HCT116 (cell line): ENCODE results near the gene NELL1. TPM values are rescaled to one million over a fixed set of nuclear protein-coding genes. Genes with fewer than 3 reads are reported as not detected.

ENCODE experiments used
- ATAC-seq: fragments of 200-7000 bp; cut with Tn5 transposase; 2 replicates; pipeline ENCODE4 v1.9.1; 2020; ENCODE audit warnings: mild to moderate bottlenecking, moderate library complexity
- BruUV-seq: library from RNA; stranded (reverse); fragments of 400-500 nt; replicated peaks from 2 replicates; lab custom pipeline; 2021; lab: Mats Ljungman, UMichigan
- CTCF ChIA-PET: fragments of 300-600 bp; sonication (Branson Sonifier 250); formaldehyde crosslinking; loops from one replicate; lab custom pipeline; 2021; ENCODE audit warnings: antibody characterized with exemption; lab: Charles Lee
- POLR2A ChIA-PET: fragments of 300-600, 350-600 bp; sonication (Branson Sonifier 250); formaldehyde crosslinking; loops from one replicate; lab custom pipeline; 2021; ENCODE audit warnings: antibody characterized with exemption; lab: Charles Lee
- RAD21 ChIA-PET, 2 experiments: fragments of 300-600 bp; sonication (Branson Sonifier 250); formaldehyde crosslinking; loops; one replicate each; lab custom pipeline; 2023; ENCODE audit warnings: low total read pairs in 2 of 2; ENCODE audit not compliant: uncharacterized antibody in 2 of 2, unreplicated experiment in 2 of 2, low non-redundant PET in 1 of 2; lab: Charles Lee
- DNase-seq: peaks from one replicate; pipeline ENCODE4 v3.0.0-alpha.2; 2010; ENCODE audit warnings: low read depth, low spot score
- H2AFZ ChIP-seq: fragments of 200-600 bp; shearing (Covaris generic), sonication (generic); 2 replicates; pipeline ENCODE4 v1.6.1; 2017; ENCODE audit warnings: low read depth, mixed run types, mixed read lengths, antibody characterized with exemption, low read length; ENCODE audit not compliant: poor library complexity, severe bottlenecking
- H3K27ac ChIP-seq: 2 replicates; pipeline ENCODE4 v1.5.1; 2012; ENCODE audit warnings: low read depth, low read length
- H3K27me3 ChIP-seq: fragments of 200-600 bp; sonication (generic); 2 replicates; pipeline ENCODE4 v1.6.1; 2016; ENCODE audit warnings: mixed run types, low read length, mixed read lengths; ENCODE audit not compliant: insufficient read depth
- H3K36me3 ChIP-seq, 2 experiments: fragments of 200-500 bp in 1 of 2; fragments of 200-600 bp in 1 of 2; sonication (Bioruptor generic) in 1 of 2; sonication (generic) in 1 of 2; 2 replicates each; pipeline versions ENCODE4 v1.5.1 to v1.6.1; 2014 to 2016; ENCODE audit warnings: low read length in 2 of 2, inconsistent platforms in 1 of 2, mixed read lengths in 1 of 2, mixed run types in 1 of 2; ENCODE audit not compliant: insufficient read depth in 2 of 2, control insufficient read depth in 1 of 2
- H3K4me1 ChIP-seq, 2 experiments: fragments of 200-600 bp in 1 of 2; sonication (generic) in 1 of 2; 2 replicates each; pipeline versions ENCODE4 v1.5.1 to v1.6.1; 2012 to 2017; ENCODE audit warnings: low read length in 2 of 2, inconsistent platforms in 1 of 2, mild to moderate bottlenecking in 1 of 2, mixed read lengths in 1 of 2, mixed run types in 1 of 2, moderate library complexity in 1 of 2; ENCODE audit not compliant: insufficient read depth in 2 of 2, control insufficient read depth in 1 of 2
- H3K4me2 ChIP-seq: fragments of 200-600 bp; sonication (generic); 2 replicates; pipeline ENCODE4 v1.6.1; 2017; ENCODE audit warnings: mixed run types, low read length, mixed read lengths
- H3K4me3 ChIP-seq, 2 experiments: fragments of 200-600 bp in 1 of 2; sonication (generic) in 1 of 2; replicated peaks in 1 of 2; 2 replicates each; pipeline ENCODE4 v1.5.1; 2011 to 2016; ENCODE audit warnings: low read length in 2 of 2, control low read depth in 1 of 2, low read depth in 1 of 2, mild to moderate bottlenecking in 1 of 2, mixed read lengths in 1 of 2, mixed run types in 1 of 2
- H3K79me2 ChIP-seq: fragments of 200-600 bp; sonication (generic); 2 replicates; pipeline ENCODE4 v1.6.1; 2017; ENCODE audit warnings: mild to moderate bottlenecking, mixed run types, low read length, moderate library complexity, mixed read lengths; ENCODE audit not compliant: insufficient read depth
- H3K9ac ChIP-seq: fragments of 200-600 bp; sonication (generic); 2 replicates; pipeline ENCODE4 v1.6.1; 2016; ENCODE audit warnings: low read length, mixed read lengths
- H3K9me2 ChIP-seq: fragments of 200-600 bp; sonication (generic), shearing (Covaris generic); 2 replicates; pipeline ENCODE4 v1.6.1; 2017; ENCODE audit warnings: mixed run types, mild to moderate bottlenecking, moderate library complexity; ENCODE audit not compliant: insufficient read depth
- H3K9me3 ChIP-seq, 2 experiments: fragments of 200-500 bp in 1 of 2; fragments of 200-600 bp in 1 of 2; sonication (Bioruptor generic) in 1 of 2; sonication (generic) in 1 of 2; 2 replicates each; pipeline ENCODE4 v1.6.1; 2014 to 2017; ENCODE audit warnings: low read length in 2 of 2, mixed read lengths in 2 of 2, inconsistent platforms in 1 of 2, low read depth in 1 of 2, mild to moderate bottlenecking in 1 of 2, mixed run types in 1 of 2, moderate library complexity in 1 of 2; ENCODE audit not compliant: control insufficient read depth in 1 of 2, insufficient read depth in 1 of 2
- H4K20me1 ChIP-seq: fragments of 200-600 bp; sonication (generic), shearing (Covaris generic); 2 replicates; pipeline ENCODE4 v1.6.1; 2017; ENCODE audit warnings: mixed run types, mild to moderate bottlenecking, moderate library complexity; ENCODE audit not compliant: insufficient read depth
- CBX3 ChIP-seq: IDR thresholded peaks from 2 replicates; pipeline ENCODE4 v1.6.1; 2012; ENCODE audit warnings: low read depth
- CEBPB ChIP-seq: IDR thresholded peaks from 2 replicates; pipeline ENCODE4 v1.6.1; 2012; ENCODE audit warnings: low read depth
- EGR1 ChIP-seq: IDR thresholded peaks from 2 replicates; pipeline ENCODE4 v1.6.1; 2012; ENCODE audit warnings: low read depth
- ELF1 ChIP-seq: IDR thresholded peaks from 2 replicates; pipeline ENCODE4 v1.6.1; 2012; ENCODE audit warnings: low read depth, borderline replicate concordance
- EZH2 ChIP-seq: fragments of 200-600 bp; sonication (generic); IDR thresholded peaks from 2 replicates; pipeline ENCODE4 v1.6.1; 2017; ENCODE audit warnings: antibody characterized with exemption, mixed run types
- EZH2phosphoT487 ChIP-seq: fragments of 200-600 bp; IDR thresholded peaks from 2 replicates; pipeline ENCODE4 v1.6.1; 2018; ENCODE audit warnings: antibody characterized with exemption, borderline replicate concordance
- JUND ChIP-seq: IDR thresholded peaks from 2 replicates; pipeline ENCODE4 v1.6.1; 2012
- MAX ChIP-seq: IDR thresholded peaks from 2 replicates; pipeline ENCODE4 v1.6.1; 2012
- POLR2AphosphoS5 ChIP-seq: IDR thresholded peaks from 2 replicates; pipeline ENCODE4 v1.6.1; 2011; ENCODE audit warnings: mild to moderate bottlenecking, low read depth, low read length, moderate library complexity
- RAD21 ChIP-seq: IDR thresholded peaks from 2 replicates; pipeline ENCODE4 v1.6.1; 2012; ENCODE audit warnings: low read depth, mild to moderate bottlenecking
- REST ChIP-seq: IDR thresholded peaks from 2 replicates; pipeline ENCODE4 v1.6.1; 2012; ENCODE audit warnings: low read depth
- SP1 ChIP-seq: IDR thresholded peaks from 2 replicates; pipeline ENCODE4 v1.6.1; 2012; ENCODE audit warnings: low read depth
- SRF ChIP-seq: IDR thresholded peaks from 2 replicates; pipeline ENCODE4 v1.6.1; 2012; ENCODE audit warnings: low read depth
- TCF7L2 ChIP-seq: IDR thresholded peaks from 2 replicates; pipeline ENCODE4 v1.7.0; 2011; ENCODE audit warnings: borderline replicate concordance, inconsistent platforms; ENCODE audit not compliant: insufficient read depth, insufficient read length; ENCODE audit errors: extremely low read depth
- ZFX ChIP-seq: fragments of 450-650 bp; IDR thresholded peaks from 2 replicates; pipeline ENCODE4 v1.6.1; 2017
- ZNF274 ChIP-seq: fragments of 200-500 bp; sonication (Bioruptor generic); IDR thresholded peaks from 2 replicates; pipeline ENCODE4 v1.6.1; 2014; ENCODE audit warnings: mild to moderate bottlenecking, low read depth, low read length, inconsistent platforms
- intact Hi-C: fragments of 100-400 bp; cut with micrococcal nuclease; formaldehyde crosslinking; loops from 2 replicates; pipeline ENCODE4 v1.10.0; 2022
- total RNA-seq: library from RNA; stranded (reverse); gene quantifications from one replicate; pipeline ENCODE4 v1.2.1, GENCODE V29; 2021; ENCODE audit not compliant: unreplicated experiment
- TF ChIP-seq, protein P1 (sequence below): IDR thresholded peaks from 2 replicates; pipeline ENCODE4 v1.6.1; 2012
- TF ChIP-seq, protein P2 (sequence below): IDR thresholded peaks from 2 replicates; pipeline ENCODE4 v1.6.1; 2011; ENCODE audit warnings: mild to moderate bottlenecking, low read length, moderate library complexity; ENCODE audit not compliant: insufficient replicate concordance; ENCODE audit errors: extremely low read depth
- TF ChIP-seq, protein P3 (sequence below), 3 experiments: fragments of 200-600 bp in 1 of 3; sonication (generic) in 1 of 3; IDR thresholded peaks in 2 of 3; conservative IDR thresholded peaks in 1 of 3; 2 replicates each; pipeline ENCODE4 v1.5.1; 2012 to 2017; ENCODE audit warnings: low read depth in 2 of 3, low read length in 2 of 3, antibody characterized with exemption in 1 of 3, borderline replicate concordance in 1 of 3, control low read depth in 1 of 3, mild to moderate bottlenecking in 1 of 3, mixed read lengths in 1 of 3, mixed run types in 1 of 3, moderate library complexity in 1 of 3; ENCODE audit not compliant: insufficient read depth in 1 of 3

NELL1 gene
- total RNA-seq, 1 experiment from 2014 or later, result not detected

- Histone ChIP-seq H4K20me1 (no peaks in the 10 kb centered on the region), H3K9ac (no peak overlapping the region), H3K4me1 (no peaks in the 10 kb centered on the region), H3K9me3 (peaks cover 0 to 7% of the 10 kb centered on the region in 2 experiments; a peak in 2 of 4 replicates)
- BruUV-seq, result no TSS peak
- RAD21 ChIA-PET, result no interaction called here
- no peak for ATAC-seq
- TF ChIP-seq JUND, result no peak
- TF ChIP-seq EGR1, result no peak
- TF ChIP-seq MAX, result no peak
- no peak for TF ChIP-seq SRF
- TF ChIP-seq CEBPB, result no peak
- TF ChIP-seq SP1, result no peak
- TF ChIP-seq, protein P1, sequence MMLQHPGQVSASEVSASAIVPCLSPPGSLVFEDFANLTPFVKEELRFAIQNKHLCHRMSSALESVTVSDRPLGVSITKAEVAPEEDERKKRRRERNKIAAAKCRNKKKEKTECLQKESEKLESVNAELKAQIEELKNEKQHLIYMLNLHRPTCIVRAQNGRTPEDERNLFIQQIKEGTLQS, result no peak
- TF ChIP-seq, protein P2, sequence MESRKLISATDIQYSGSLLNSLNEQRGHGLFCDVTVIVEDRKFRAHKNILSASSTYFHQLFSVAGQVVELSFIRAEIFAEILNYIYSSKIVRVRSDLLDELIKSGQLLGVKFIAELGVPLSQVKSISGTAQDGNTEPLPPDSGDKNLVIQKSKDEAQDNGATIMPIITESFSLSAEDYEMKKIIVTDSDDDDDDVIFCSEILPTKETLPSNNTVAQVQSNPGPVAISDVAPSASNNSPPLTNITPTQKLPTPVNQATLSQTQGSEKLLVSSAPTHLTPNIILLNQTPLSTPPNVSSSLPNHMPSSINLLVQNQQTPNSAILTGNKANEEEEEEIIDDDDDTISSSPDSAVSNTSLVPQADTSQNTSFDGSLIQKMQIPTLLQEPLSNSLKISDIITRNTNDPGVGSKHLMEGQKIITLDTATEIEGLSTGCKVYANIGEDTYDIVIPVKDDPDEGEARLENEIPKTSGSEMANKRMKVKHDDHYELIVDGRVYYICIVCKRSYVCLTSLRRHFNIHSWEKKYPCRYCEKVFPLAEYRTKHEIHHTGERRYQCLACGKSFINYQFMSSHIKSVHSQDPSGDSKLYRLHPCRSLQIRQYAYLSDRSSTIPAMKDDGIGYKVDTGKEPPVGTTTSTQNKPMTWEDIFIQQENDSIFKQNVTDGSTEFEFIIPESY, result no peak
- no peak for TF ChIP-seq EZH2
- TF ChIP-seq EZH2phosphoT487, result no peak
- TF ChIP-seq ZFX, result no peak
- no peak for TF ChIP-seq ELF1
- no peak for TF ChIP-seq ZNF274
- TF ChIP-seq CBX3, result no peak
- TF ChIP-seq POLR2AphosphoS5, result no peak
- TF ChIP-seq, protein P3, sequence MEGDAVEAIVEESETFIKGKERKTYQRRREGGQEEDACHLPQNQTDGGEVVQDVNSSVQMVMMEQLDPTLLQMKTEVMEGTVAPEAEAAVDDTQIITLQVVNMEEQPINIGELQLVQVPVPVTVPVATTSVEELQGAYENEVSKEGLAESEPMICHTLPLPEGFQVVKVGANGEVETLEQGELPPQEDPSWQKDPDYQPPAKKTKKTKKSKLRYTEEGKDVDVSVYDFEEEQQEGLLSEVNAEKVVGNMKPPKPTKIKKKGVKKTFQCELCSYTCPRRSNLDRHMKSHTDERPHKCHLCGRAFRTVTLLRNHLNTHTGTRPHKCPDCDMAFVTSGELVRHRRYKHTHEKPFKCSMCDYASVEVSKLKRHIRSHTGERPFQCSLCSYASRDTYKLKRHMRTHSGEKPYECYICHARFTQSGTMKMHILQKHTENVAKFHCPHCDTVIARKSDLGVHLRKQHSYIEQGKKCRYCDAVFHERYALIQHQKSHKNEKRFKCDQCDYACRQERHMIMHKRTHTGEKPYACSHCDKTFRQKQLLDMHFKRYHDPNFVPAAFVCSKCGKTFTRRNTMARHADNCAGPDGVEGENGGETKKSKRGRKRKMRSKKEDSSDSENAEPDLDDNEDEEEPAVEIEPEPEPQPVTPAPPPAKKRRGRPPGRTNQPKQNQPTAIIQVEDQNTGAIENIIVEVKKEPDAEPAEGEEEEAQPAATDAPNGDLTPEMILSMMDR (IDR thresholded peaks at IDR 0.05 in 2 of 3, conservative IDR thresholded peaks at IDR 0.05 in 1 of 3; ENCODE audit: borderline replicate concordance in 1 of 3, insufficient read depth in 1 of 3, low read depth in 2 of 3, low read length in 2 of 3), result no peak
- TF ChIP-seq RAD21, result no peak
- TF ChIP-seq REST, result no peak
- no peak for TF ChIP-seq TCF7L2
- TF ChIP-seq, all 23 proteins: peak for 0
- Histone ChIP-seq H3K79me2 (no peaks in the 10 kb centered on the region), H3K27ac (no peak overlapping the region), H3K36me3 (no peaks in the 10 kb centered on the region), H2AFZ (no peak overlapping the region), H3K4me2 (no peak overlapping the region), H3K27me3 (no peaks in the 10 kb centered on the region), H3K4me3 (no peak overlapping the region), H3K9me2 (no peaks in the 10 kb centered on the region)
- ChIA-PET CTCF (no interaction called here), POLR2A (no interaction called here)
- no peak for DNase-seq
- intact Hi-C loops, result no loop called here
Observed at GRCh38 chr11:20917306-20917705, 247.9 kb downstream of the NELL1 start.
